Vein endothelial cell (primary cell): ENCODE measurements around the gene EIF2B2. TPM values are rescaled to one million over a fixed set of nuclear protein-coding genes. Genes with fewer than 3 reads are reported as not detected.

Experiments used
- small RNA-seq: library from RNA; depleted of rRNA; stranded (forward); fragments of <200 nt; gene quantifications from one replicate; pipeline ENCODE3, GENCODE V24; 2012
- total RNA-seq: library from RNA; depleted of rRNA; stranded (reverse); fragments of >200 nt; gene quantifications from 2 replicates; pipeline ENCODE4 v1.2.3, GENCODE V29; 2012

EIF2B2 gene
- total RNA-seq: 79.4 and 187 TPM in 2 replicates

DNA sequence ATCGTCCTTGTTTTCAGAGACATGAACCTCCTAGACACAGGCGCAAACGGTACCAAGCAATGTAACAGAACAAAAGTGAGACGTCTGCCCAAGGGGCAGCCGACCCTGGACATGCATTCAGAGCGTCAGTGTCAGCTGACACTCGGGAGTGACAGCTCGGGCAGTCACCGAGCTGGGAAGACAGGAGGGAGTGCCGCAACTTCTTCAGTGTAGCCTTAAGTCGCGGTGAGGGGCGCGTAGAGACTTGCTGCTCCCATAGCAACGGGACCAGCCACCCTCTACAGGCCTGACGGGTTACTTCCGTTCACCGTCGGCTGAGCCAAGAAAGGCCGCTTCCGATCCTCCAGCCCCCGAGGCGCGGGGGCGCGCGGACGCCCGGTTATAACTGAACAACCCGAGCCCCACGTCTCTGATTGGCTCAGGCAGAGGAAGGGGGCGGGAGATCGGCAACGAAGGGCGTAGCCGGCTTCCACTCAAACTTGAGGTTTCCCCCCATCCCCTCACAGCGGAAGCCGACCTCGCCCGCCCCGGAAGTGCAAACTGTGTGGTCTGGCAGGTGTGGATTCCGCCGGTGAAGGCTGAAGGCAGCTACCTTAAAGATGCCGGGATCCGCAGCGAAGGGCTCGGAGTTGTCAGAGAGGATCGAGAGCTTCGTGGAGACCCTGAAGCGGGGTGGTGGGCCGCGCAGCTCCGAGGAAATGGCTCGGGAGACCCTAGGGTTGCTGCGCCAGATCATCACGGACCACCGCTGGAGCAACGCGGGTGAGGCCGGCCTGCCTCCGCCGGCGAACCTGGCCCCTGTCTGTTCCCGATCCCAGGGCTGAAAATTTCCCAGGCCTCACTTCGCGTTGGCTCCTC is at the start of gene EIF2B2:
TSS of gene EIF2B2 (plus strand) at position 530 of the 858 bp plus-strand sequence. CDS start at position 600, 70 bp downstream.

DNA sequence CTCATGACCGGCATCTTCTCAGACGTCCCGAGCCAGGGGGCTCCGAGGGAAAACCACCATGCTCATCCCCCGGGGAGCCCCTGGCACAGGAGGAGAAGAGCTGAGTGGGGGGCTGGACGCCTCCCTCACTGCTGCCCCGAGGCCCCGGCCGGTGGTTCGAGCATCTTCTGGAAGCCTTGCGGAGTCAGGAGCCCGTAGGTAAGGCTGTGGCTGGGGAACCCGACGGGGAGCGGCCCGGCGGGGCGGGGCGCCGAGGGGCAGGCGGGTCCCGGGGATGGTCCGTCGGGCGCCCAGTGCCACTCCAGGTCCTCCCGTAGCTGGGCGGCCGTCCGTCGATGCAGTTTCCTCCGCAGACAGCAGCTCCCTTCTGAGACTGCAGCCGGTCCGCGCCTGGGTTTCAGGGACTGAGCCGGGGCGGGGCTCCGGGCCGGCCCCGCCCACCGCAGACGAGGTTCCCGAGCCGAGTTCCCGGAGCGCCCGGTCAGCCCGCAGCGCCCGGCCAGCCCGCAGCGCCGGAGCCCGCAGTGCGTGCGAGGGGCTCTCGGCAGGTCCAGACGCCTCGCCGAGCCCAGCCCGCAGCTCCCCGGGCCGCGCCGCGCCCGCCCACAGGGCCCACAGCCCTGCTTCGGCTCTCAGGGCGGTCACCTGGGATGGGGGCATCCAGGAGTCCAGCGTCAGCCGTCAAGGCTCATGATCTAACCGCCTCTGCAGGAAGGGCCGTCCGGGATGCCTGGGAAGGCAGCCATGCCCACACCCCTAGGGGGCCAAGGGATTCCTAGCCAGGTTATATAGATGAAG is 47.3 kb upstream of the EIF2B2 start, which contains the start of gene PGF:
TSS of gene PGF (minus strand) at position 369 of the 798 bp plus-strand sequence. CDS start at position 14, 355 bp downstream.

DNA sequence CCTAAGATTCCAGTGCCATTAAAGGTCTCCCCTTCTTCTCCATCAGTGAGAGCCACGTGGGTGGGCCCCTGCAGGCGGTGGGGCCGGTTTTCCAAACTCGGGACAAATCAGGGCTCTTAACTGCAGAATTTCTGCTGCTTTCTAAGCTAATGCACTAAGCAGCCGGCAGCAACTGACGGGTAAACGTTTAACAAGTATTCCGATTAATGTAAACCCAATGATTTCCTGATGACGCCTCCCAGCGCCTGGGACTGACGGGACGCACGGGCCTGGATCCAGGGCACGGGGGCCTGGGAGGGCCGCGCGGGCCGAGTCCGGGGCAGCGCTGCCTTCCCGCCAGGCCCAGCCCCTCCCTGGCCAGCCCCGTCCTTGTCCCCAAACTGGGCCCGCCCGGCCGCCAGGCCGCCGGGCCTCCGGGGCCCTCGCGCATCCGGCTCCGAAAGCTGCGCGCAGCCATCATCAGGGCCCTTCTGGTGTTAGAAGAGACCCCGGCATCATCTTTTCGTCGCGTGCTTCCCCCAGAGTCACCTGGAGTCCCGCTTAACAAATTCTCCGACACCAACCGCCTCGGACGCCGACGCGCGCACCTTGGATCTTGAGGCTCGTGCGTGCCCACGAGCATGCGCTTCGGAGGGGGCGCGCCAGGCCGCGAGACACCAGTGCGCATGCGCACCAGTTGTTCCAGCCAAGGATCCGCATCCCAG is 48.3 kb downstream of the EIF2B2 start, which contains the start of gene MLH3:
TSS of gene MLH3 (minus strand) at position 616 of the 704 bp plus-strand sequence. CDS start 1,812 bp downstream, outside the sequence.

Small RNA genes within 50 kb of the gene (small RNA-seq; reads per million reads assigned to genes)
- not detected for gene RNU6-689P

Other genes with a start within 250 kb of the EIF2B2 start
- 41.8 and 41.9 TPM in 2 replicates for gene YLPM1, start 239.6 kb upstream of the EIF2B2 start, total RNA-seq
- under 0.01 TPM in 1 of 2 replicates, not detected in the other for gene PROX2, start 126.8 kb upstream of the EIF2B2 start, total RNA-seq
- 68.3 and 77.8 TPM in 2 replicates for gene DLST, start 121.0 kb upstream of the EIF2B2 start, total RNA-seq
- gene RPS6KL1, start 79.7 kb upstream of the EIF2B2 start, total RNA-seq: 10.5 and 14.7 TPM in 2 replicates
- 320 and 421 TPM in 2 replicates for gene PGF, start 47.3 kb upstream of the EIF2B2 start, total RNA-seq
- 15.7 and 19.5 TPM in 2 replicates for gene MLH3, start 48.5 kb downstream of the EIF2B2 start, total RNA-seq
- 7.3 and 8.8 TPM in 2 replicates for gene ACYP1, start 61.1 kb downstream of the EIF2B2 start, total RNA-seq
- 0.67 and 1.6 TPM in 2 replicates for gene ZC2HC1C, start 66.7 kb downstream of the EIF2B2 start, total RNA-seq
- 19.9 and 24.8 TPM in 2 replicates for gene NEK9, start 124.1 kb downstream of the EIF2B2 start, total RNA-seq
- 282 and 308 TPM in 2 replicates for gene TMED10, start 173.7 kb downstream of the EIF2B2 start, total RNA-seq